HG03175 (cell line): ENCODE data around the gene LYRM1.
"Not testable (repeated sequence)": the region's sequence is repeated elsewhere in the genome, so short reads cannot be mapped to it uniquely, and the experiment has no call there.

Experiments used
- ATAC-seq: cut with Tn5 transposase; IDR thresholded peaks from one replicate; pipeline ENCODE4 v1.9.1; 2021; ENCODE audit warnings: mild to moderate bottlenecking, moderate library complexity; ENCODE audit not compliant: unreplicated experiment

LYRM1 gene

GRCh38 chr16:20901436-20902112 is 1.0 kb downstream of the LYRM1 start:
- no peak for ATAC-seq

DNA sequence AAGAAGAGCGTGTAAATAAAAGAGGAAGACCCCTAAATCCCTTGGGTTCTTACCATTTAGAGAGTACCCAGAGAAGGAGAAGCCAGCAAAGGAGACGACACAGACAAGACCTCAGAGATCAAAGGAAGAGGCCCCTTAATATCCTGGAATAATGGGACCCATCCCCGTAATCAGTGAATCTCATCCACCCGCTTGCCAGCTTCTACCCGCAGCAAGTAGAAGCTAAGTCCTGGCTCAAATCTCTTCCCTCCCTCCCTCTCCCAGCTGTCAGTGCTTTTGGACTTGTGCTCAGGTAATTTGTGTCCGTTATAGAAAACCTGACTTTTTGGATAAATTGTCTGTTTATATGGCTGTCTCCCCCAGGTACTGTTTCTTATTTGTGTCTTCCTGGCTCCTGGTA is 1.9 kb downstream of the LYRM1 start:
- ATAC-seq = no peak

- ATAC-seq = no peak
These were observed 2.7 kb downstream of the LYRM1 start for GRCh38 chr16:20903116-20903898.

GRCh38 chr16:20903899-20904506 is 3.4 kb downstream of the LYRM1 start:
- no peak for ATAC-seq

DNA sequence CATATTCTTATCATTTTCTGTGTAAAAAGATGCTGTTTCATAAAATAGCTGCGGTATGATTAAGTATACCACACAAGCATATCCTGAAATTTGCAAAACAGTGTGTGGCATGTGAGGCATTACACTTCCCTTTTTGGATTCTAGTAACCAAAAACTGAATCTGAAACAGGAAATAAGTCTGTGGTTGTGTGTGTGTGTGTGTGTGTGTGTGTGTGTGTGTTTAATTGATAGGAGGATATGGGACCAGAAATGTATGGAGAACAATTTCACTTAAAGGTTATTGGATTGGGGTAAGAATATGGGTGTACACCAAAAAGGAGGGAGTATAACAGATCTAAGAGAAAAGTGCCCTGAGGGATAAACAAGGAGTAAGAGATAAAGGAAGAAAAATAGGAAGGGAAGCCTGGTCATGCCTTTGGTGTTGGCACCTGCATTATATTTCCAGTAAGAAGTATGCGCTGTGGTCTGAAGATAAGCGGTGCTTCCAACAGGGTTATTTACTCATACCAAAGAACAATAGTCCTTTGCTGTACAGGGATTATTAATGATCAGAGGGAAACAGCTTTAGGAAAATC is 4.0 kb downstream of the LYRM1 start:
- no peak for ATAC-seq

DNA sequence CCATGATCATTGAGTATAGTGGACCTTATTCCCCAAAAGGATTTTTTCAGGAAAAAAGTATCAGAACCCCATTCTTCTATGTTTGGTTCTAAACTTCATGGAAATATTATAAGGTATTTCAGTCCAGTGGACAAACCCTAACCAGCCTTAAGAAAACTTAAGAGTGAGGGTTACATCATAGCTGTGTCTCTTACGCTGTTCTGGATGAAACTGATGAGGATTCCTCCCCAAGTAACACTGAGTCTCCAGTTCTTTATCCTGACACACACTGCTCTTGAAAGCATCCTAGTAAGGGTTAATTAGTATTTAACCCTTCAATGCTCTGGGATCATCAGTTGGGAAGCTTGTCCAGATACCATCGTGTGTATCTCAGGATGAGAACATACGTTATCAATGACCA is 5.0 kb downstream of the LYRM1 start:
- no peak for ATAC-seq

DNA sequence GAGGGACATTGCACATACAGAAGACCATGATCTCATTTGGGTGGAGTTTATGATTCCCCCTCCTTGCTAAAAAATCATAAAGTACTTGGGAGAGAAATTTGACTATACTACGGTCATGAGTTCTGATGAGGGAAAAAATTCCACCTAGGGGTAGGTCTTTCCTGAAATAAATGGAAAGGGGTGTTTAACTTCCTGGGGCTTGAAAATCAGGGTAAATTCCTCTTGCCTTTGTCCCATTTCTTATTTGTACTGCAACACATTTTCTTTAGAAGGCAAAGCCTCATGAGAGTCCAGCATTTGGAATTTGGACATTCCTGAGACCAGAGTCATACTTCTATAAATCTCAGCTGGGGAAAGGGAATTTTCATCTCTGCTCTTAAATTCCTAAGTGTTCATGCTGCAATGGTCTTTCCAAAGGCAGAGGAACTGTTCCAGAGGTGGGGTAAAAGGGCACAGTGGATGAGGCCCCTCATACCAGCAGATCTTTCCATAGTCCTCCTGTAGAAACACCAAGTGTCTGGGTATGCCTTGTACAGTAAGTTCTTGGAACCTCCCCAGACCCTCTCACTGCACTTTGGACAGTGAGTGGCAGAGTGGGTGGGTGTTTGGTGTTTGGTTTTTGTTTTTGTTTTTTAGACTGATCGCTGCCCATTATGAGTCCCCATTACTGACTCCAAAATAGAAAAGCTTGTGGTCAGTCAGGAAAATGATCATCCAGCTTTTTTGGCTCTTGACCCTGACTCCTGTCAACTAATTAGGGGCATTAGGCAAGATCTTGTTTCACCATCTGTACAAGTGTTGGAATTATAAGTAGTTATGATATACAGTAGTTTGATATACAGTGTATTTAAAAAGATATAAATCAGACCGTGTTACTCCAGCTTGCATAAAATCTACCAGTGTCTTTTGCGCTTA is 6.0 kb downstream of the LYRM1 start:
- ATAC-seq = no peak

DNA sequence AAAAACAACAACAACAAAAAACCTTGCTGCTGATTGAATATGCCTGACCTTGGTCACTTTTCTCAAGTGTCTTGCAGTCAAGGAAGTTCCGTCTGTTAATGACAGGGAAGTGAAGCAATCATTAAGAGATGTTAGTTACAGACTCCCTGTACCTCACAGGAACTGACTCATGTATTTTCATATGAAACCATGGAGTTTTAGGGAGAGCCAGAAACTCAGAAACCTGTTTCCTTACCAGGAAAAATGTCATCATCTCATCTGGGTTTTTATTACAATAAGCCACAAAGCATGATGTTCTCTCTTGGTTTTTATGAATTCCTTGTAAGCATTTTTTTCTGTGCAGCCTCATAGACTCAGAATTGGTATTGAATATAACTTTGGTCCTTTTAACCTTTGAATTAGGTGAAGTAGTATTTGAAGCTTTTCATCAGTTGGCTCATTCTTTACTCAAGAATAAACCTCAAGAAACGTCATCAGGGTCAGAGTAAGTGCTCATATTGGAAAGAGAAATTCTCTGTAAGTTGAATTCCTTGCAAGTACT is 10.3 kb downstream of the LYRM1 start:
- ATAC-seq = no peak

- ATAC-seq = no peak
These were observed 10.8 kb downstream of the LYRM1 start for GRCh38 chr16:20911361-20911760.

- ATAC-seq = no peak
These were observed 15.7 kb downstream of the LYRM1 start for GRCh38 chr16:20916289-20916688.

- ATAC-seq = no peak
These were observed 16.4 kb downstream of the LYRM1 start for GRCh38 chr16:20916942-20917341.

GRCh38 chr16:20918486-20919239 is 18.1 kb downstream of the LYRM1 start:
- ATAC-seq = no peak

- no peak for ATAC-seq
These were observed 19.5 kb downstream of the LYRM1 start for GRCh38 chr16:20920091-20920490.

DNA sequence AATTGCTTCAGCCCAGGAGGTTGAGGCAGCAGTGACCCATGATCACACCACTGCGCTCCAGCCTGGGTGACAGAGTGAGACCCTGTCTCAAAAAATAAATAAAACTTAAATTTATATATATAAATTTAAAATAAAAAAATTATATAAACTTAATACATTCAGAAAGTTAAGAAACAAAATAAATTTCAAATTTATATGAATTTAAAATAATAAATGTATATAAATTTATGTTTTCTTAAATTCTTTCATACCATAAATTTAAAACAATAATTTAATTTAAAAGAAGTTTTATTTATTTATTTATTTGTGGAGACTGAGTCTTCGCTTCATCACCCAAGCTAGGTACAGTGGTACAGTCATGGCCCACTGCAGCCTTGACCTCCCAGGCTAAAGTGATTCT is 20.2 kb downstream of the LYRM1 start:
- no peak for ATAC-seq

DNA sequence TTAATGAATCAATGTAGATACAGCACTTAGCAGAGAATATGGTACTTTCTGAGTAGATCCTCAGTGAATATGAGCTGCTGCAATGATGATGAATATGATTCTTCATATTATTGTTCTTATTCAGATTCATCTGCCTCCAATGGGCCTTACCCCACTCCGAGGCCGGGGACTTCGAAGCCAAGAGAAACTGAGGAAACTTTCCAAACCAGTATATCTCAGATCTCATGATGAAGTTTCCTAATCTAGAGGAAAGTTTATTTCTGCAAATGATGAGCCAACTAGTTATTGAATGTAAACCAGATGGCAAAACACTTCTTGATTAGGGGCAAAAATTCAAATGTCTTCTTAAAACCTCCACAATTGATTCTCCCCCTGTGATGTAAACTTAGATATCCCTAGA is 23.3 kb downstream of the LYRM1 start:
- ATAC-seq = no peak

DNA sequence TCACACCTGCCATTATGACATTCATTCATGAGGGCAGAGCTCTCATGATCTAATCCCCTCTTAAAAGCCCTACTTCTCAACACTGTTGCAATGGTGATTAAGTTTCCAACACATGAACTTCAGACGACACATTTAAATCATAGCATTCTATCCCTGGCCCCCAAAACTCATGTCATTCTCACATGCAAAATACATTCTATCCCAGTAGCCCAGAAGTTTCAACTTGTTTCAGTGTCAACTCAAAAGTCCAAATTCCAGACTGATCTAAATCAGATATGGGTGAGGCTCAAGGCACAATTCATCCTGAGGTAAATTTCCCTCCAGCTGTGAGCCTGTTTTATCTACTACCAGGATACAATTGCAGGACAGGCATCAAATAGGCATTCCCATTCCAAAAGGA is 25.2 kb downstream of the LYRM1 start:
- ATAC-seq = no peak

- no peak for ATAC-seq
These were observed 28.3 kb downstream of the LYRM1 start for GRCh38 chr16:20928774-20929411.

DNA sequence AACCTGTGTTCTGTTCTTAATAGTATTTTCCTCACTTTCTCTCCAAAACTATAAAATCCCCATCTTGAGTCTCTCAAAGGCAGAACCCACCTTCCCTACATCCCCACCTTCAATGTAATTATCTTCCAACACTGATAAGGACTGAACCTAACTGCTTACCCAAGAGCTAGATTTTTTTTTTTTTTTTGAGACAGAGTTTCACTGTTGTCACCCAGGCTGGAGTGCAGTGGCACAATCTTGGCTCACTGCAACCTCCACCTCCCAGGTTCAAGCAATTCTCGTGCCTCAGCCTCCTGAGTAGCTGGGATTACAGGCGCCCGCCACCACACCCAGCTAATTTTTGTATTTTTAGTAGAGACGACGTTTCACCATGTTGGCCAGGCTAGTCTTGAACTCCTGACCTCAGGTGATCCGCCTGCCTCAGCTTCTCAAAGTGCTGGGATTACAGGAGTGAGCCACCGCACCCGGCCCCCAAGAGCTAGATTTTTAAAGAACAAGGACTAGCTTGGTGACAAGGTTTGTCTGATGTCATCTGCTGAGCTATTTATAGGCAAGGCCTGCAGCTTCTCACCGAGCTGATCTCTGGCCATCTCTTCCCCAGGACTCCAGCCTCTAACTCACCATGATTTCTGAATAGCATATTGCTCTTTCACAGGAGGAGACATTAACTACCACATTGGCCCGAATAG is 29.2 kb downstream of the LYRM1 start:
- not testable (repeated sequence) for ATAC-seq

DNA sequence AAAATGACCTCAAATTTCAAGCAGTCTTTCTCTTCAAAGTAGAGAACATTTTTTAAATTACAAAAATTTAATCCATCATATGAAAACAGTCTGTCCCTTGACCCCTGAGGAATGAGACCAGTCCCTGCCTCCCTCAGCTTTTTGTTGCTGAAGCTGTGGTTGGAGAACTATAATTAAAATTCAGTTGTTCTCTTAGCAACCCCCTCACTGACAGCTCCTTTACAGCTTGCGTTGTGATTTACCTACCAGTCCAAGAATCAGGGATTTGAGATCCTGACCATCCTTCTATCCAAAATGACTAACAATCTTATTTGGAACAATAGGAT is 29.8 kb downstream of the LYRM1 start:
- no peak for ATAC-seq
